ENCODE measurements around the gene BRMS1. TPM values are rescaled to one million over a fixed set of nuclear protein-coding genes. Genes with fewer than 3 reads are reported as not detected.
"Not testable (repeated sequence)": the region's sequence is repeated elsewhere in the genome, so short reads cannot be mapped to it uniquely, and the experiment has no call there.

Gene BRMS1
- total RNA-seq, 1 donor from 2014 or later: 33.4 TPM

- H3K27me3 Mint-ChIP-seq (ENCODE audit: unreplicated experiment): no peaks in the 10 kb centered on the region
- no peak overlapping the region for H3K4me3 Mint-ChIP-seq (ENCODE audit: unreplicated experiment)
- TF ChIP-seq, protein P1, sequence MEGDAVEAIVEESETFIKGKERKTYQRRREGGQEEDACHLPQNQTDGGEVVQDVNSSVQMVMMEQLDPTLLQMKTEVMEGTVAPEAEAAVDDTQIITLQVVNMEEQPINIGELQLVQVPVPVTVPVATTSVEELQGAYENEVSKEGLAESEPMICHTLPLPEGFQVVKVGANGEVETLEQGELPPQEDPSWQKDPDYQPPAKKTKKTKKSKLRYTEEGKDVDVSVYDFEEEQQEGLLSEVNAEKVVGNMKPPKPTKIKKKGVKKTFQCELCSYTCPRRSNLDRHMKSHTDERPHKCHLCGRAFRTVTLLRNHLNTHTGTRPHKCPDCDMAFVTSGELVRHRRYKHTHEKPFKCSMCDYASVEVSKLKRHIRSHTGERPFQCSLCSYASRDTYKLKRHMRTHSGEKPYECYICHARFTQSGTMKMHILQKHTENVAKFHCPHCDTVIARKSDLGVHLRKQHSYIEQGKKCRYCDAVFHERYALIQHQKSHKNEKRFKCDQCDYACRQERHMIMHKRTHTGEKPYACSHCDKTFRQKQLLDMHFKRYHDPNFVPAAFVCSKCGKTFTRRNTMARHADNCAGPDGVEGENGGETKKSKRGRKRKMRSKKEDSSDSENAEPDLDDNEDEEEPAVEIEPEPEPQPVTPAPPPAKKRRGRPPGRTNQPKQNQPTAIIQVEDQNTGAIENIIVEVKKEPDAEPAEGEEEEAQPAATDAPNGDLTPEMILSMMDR (IDR thresholded peaks at IDR 0.05): no peak
- H3K27ac Mint-ChIP-seq (ENCODE audit: unreplicated experiment): no peak overlapping the region
- DNase-seq (ENCODE audit: extremely low spot score, unreplicated experiment): no peak
- H3K36me3 Mint-ChIP-seq (ENCODE audit: unreplicated experiment): peaks cover 4% of the 10 kb centered on the region
- no peaks in the 10 kb centered on the region for H3K4me1 Mint-ChIP-seq (ENCODE audit: unreplicated experiment)
- H3K9me3 Mint-ChIP-seq (ENCODE audit: unreplicated experiment): no peaks in the 10 kb centered on the region
Measured at GRCh38 chr11:66362481-66363147, 17.7 kb upstream of the BRMS1 start.

GRCh38 chr11:66361502-66361941 is 16.6 kb upstream of the BRMS1 start:
- DNase-seq (ENCODE audit: extremely low spot score, unreplicated experiment): no peak
- H3K36me3 Mint-ChIP-seq (ENCODE audit: unreplicated experiment): peaks cover 4% of the 10 kb centered on the region
- H3K27ac Mint-ChIP-seq (ENCODE audit: unreplicated experiment): no peak overlapping the region
- no peaks in the 10 kb centered on the region for H3K9me3 Mint-ChIP-seq (ENCODE audit: unreplicated experiment)
- H3K4me1 Mint-ChIP-seq (ENCODE audit: unreplicated experiment): no peaks in the 10 kb centered on the region
- no peaks in the 10 kb centered on the region for H3K27me3 Mint-ChIP-seq (ENCODE audit: unreplicated experiment)
- H3K4me3 Mint-ChIP-seq (ENCODE audit: unreplicated experiment): no peak overlapping the region
- TF ChIP-seq, protein P1 (IDR thresholded peaks at IDR 0.05): no peak

GRCh38 chr11:66360406-66361073 is 15.6 kb upstream of the BRMS1 start:
- Mint-ChIP-seq H3K27me3 (ENCODE audit: unreplicated experiment) (no peaks in the 10 kb centered on the region), H3K4me3 (ENCODE audit: unreplicated experiment) (no peak overlapping the region), H3K36me3 (ENCODE audit: unreplicated experiment) (peaks cover 7% of the 10 kb centered on the region), H3K9me3 (ENCODE audit: unreplicated experiment) (no peaks in the 10 kb centered on the region), H3K4me1 (ENCODE audit: unreplicated experiment) (no peaks in the 10 kb centered on the region), H3K27ac (ENCODE audit: unreplicated experiment) (no peak overlapping the region)
- DNase-seq (ENCODE audit: extremely low spot score, unreplicated experiment): no peak
- TF ChIP-seq, protein P1 (IDR thresholded peaks at IDR 0.05): no peak

- H3K4me3 Mint-ChIP-seq (ENCODE audit: unreplicated experiment): no peak overlapping the region
- H3K4me1 Mint-ChIP-seq (ENCODE audit: unreplicated experiment): no peaks in the 10 kb centered on the region
- TF ChIP-seq, protein P1 (IDR thresholded peaks at IDR 0.05): no peak
- no peaks in the 10 kb centered on the region for H3K9me3 Mint-ChIP-seq (ENCODE audit: unreplicated experiment)
- H3K27ac Mint-ChIP-seq (ENCODE audit: unreplicated experiment): no peak overlapping the region
- no peak for DNase-seq (ENCODE audit: extremely low spot score, unreplicated experiment)
- peaks cover 7% of the 10 kb centered on the region for H3K36me3 Mint-ChIP-seq (ENCODE audit: unreplicated experiment)
- no peaks in the 10 kb centered on the region for H3K27me3 Mint-ChIP-seq (ENCODE audit: unreplicated experiment)
Measured at GRCh38 chr11:66359662-66360087, 14.8 kb upstream of the BRMS1 start.

DNA sequence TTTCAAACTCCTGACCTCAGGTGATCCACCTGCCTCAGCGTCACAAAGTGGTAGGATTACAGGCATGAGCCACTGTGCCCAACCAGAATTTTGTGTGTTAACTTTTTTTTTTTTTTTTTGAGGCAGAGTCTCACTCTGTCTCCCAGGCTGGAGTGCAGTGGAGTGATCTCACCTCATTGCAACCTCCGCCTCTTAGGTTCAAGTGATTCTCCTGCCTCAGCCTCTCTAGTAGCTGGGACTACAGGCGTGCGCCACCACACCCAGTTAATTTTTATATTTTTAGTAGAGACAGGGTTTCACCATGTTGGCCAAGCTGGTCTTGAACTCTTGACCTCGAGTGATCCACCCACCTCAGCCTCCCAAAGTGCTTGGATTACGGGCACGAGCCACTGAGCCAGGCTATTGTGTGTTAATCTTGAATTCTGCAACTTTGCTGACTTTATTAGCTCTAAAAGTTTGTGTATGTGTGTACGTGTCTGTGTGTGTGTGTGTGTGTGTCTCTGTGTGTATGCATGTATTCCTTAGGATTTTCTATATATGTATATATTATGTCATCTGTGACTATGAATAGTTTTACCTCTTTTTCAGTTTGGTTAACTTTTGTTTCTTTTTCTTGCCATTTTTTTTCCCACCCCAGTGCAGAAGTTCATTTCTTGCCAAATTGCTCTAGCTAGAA is 5.8 kb upstream of the BRMS1 start:
- not testable (repeated sequence) for H3K4me3 Mint-ChIP-seq (ENCODE audit: unreplicated experiment); DNase-seq (ENCODE audit: extremely low spot score, unreplicated experiment); H3K36me3 Mint-ChIP-seq (ENCODE audit: unreplicated experiment); H3K27me3 Mint-ChIP-seq (ENCODE audit: unreplicated experiment); H3K27ac Mint-ChIP-seq (ENCODE audit: unreplicated experiment); H3K9me3 Mint-ChIP-seq (ENCODE audit: unreplicated experiment)
- H3K4me1 Mint-ChIP-seq (ENCODE audit: unreplicated experiment): peaks cover 25% of the 10 kb centered on the region
